Measurements from ENCODE around the gene SLC25A47. TPM values are rescaled to one million over a fixed set of nuclear protein-coding genes. Genes with fewer than 3 reads are reported as not detected.

SLC25A47 gene
- total RNA-seq, 2 donors from 2014 or later = not detected

DNA sequence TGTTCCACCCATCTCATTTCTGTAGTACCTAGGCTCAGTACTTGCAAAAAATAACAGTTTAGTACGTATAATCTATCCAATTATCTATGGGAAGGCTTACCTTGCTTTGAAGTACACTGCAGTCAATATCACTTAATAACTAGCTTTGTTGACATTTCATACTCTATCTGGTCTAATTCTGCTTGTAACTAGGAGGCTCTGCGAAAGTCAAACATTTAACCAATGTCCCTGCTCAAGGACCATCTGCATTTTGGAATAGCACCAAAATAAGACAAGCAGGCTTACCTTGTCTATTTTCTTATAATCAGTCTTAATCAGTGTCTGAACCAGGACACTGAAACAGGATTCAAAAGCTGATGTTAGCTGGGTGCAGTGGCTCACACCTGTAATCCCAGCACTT lies 39.9 kb downstream of the SLC25A47 start:
- Histone ChIP-seq H3K27me3 (no peaks in the 10 kb centered on the region), H3K4me3 (no peak overlapping the region), H3K27ac (peak overlapping the region in 1 of 2 donors; percentile 1), H3K4me1 (peaks cover 0 to 5% of the 10 kb centered on the region in 2 donors), H3K36me3 (peaks cover 66% of the 10 kb centered on the region), H3K9me3 (no peaks in the 10 kb centered on the region)
- DNase-seq (ENCODE audit: low spot score) = no peak
- TF ChIP-seq, protein P1, sequence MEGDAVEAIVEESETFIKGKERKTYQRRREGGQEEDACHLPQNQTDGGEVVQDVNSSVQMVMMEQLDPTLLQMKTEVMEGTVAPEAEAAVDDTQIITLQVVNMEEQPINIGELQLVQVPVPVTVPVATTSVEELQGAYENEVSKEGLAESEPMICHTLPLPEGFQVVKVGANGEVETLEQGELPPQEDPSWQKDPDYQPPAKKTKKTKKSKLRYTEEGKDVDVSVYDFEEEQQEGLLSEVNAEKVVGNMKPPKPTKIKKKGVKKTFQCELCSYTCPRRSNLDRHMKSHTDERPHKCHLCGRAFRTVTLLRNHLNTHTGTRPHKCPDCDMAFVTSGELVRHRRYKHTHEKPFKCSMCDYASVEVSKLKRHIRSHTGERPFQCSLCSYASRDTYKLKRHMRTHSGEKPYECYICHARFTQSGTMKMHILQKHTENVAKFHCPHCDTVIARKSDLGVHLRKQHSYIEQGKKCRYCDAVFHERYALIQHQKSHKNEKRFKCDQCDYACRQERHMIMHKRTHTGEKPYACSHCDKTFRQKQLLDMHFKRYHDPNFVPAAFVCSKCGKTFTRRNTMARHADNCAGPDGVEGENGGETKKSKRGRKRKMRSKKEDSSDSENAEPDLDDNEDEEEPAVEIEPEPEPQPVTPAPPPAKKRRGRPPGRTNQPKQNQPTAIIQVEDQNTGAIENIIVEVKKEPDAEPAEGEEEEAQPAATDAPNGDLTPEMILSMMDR (IDR thresholded peaks at IDR 0.05) = no peak

DNA sequence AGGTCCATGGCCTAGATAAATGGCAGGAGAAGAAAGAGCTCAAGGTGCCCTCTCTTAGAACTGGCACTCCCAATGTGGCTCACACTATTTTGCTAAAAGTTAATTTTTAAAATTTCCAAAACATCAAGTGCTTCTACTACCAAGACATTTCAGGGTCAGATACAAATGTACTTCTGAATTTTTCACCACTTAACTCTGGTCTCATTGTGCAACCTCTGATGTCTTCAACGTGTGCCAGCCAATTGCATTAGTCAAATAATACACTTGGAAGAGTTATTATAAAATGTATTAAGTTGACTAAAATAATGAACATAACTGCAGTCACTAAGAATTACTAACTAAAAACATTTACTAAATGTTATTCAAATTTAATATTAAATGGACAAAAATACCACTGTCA lies 41.3 kb downstream of the SLC25A47 start:
- Histone ChIP-seq H3K4me1 (peaks cover 0 to 5% of the 10 kb centered on the region in 2 donors), H3K36me3 (peaks cover 59% of the 10 kb centered on the region), H3K27me3 (no peaks in the 10 kb centered on the region), H3K27ac (no peak overlapping the region), H3K9me3 (no peaks in the 10 kb centered on the region), H3K4me3 (no peak overlapping the region)
- no peak for DNase-seq (ENCODE audit: low spot score)
- TF ChIP-seq, protein P1 (IDR thresholded peaks at IDR 0.05) = no peak

DNA sequence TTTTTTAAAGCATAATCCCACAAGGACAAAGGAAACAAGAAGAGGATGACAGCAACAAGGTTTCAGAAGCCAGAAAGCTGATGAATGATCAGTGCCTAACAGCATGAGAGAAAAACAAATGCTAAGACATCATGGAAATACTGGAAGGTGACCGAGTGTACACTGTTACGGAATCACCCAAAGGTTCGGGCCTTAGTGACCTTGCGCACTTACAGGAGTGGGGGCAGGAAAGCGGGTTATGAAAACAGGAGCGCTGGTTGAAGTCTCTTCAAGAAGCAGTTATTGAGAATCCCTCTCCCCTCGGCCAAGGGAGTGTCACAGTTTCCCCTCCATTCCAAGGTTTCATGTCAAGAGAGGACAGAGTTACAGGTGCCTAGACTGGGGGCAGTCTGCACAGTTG lies 42.6 kb downstream of the SLC25A47 start:
- no peak overlapping the region for H3K27ac ChIP-seq
- H3K36me3 ChIP-seq = peaks cover 46% of the 10 kb centered on the region
- TF ChIP-seq, protein P1 (IDR thresholded peaks at IDR 0.05) = no peak
- no peak for DNase-seq (ENCODE audit: low spot score)
- H3K4me1 ChIP-seq = peaks cover 0 to 5% of the 10 kb centered on the region in 2 donors
- H3K27me3 ChIP-seq = no peaks in the 10 kb centered on the region
- no peak overlapping the region for H3K4me3 ChIP-seq
- no peaks in the 10 kb centered on the region for H3K9me3 ChIP-seq

DNA sequence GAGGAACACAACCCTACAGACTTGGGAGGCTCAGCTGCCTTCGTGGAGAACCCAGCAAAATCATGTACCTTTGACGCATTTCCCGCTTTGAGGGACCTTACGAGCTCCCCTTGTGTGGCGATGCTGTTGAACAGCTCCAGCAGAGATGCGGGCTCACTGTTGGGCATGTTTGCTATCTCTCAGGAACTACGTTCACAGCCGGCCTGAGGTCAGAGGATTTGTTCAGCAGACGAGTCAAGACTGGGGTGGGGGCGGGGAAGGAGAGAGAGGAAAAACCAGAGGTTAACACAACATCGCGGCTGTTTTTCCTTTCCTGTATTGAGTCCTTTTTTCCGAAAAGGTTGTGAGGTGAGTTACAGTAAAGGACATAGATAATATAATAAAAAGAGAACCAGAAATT lies 45.9 kb downstream of the SLC25A47 start:
- Histone ChIP-seq H3K27me3 (no peaks in the 10 kb centered on the region), H3K36me3 (peaks cover 31% of the 10 kb centered on the region), H3K9me3 (no peaks in the 10 kb centered on the region), H3K4me3 (no peak overlapping the region), H3K4me1 (peaks cover 0 to 1% of the 10 kb centered on the region in 2 donors), H3K27ac (no peak overlapping the region)
- DNase-seq (ENCODE audit: low spot score) = no peak
- TF ChIP-seq, protein P1 (IDR thresholded peaks at IDR 0.05) = no peak

- Histone ChIP-seq H3K9me3 (no peaks in the 10 kb centered on the region), H3K27ac (no peak overlapping the region), H3K4me3 (no peak overlapping the region), H3K27me3 (no peaks in the 10 kb centered on the region), H3K4me1 (peaks cover 0 to 9% of the 10 kb centered on the region in 2 donors), H3K36me3 (peaks cover 25% of the 10 kb centered on the region)
- DNase-seq (ENCODE audit: low spot score) = no peak
- TF ChIP-seq, protein P1 (IDR thresholded peaks at IDR 0.05) = no peak
Observed at GRCh38 chr14:100370003-100370402, 46.9 kb downstream of the SLC25A47 start.

GRCh38 chr14:100371773-100372172 lies 48.6 kb downstream of the SLC25A47 start:
- Histone ChIP-seq H3K36me3 (peaks cover 10% of the 10 kb centered on the region), H3K4me3 (peak overlapping the region in 1 of 2 donors; percentile 80), H3K27ac (peak overlapping the region; percentile 60 to 87), H3K9me3 (no peaks in the 10 kb centered on the region), H3K4me1 (peaks cover 0 to 20% of the 10 kb centered on the region in 2 donors), H3K27me3 (no peaks in the 10 kb centered on the region)
- TF ChIP-seq, protein P1 (IDR thresholded peaks at IDR 0.05) = no peak
- DNase-seq (ENCODE audit: low spot score) = no peak

All from right atrium auricular region (tissue), 2 donors.